AG09309 (cell line): ENCODE measurements around the gene TTC16.

Experiments used
- DNase-seq: peaks from one replicate; pipeline ENCODE4 v3.0.0-alpha.2; 2010; ENCODE audit warnings: low read depth
- H3K4me3 ChIP-seq: 2 replicates; pipeline ENCODE4 v1.5.1; 2011; ENCODE audit warnings: mild to moderate bottlenecking, low read depth, low read length, moderate library complexity; ENCODE audit not compliant: control insufficient read depth
- CTCF ChIP-seq: IDR thresholded peaks from 2 replicates; pipeline ENCODE4 v1.5.1; 2011; ENCODE audit warnings: mild to moderate bottlenecking, low read depth, low read length, inconsistent platforms; ENCODE audit not compliant: insufficient read depth, control insufficient read depth; ENCODE audit errors: missing control alignments

The TTC16 gene

GRCh38 chr9:127758843-127759242 is 43.0 kb downstream of the TTC16 start:
- H3K4me3 ChIP-seq: no peak overlapping the region
- TF ChIP-seq CTCF: no peak
- no peak for DNase-seq

GRCh38 chr9:127761061-127761460 is 45.2 kb downstream of the TTC16 start:
- H3K4me3 ChIP-seq: no peak overlapping the region
- DNase-seq: no peak

GRCh38 chr9:127761491-127761956 is 45.6 kb downstream of the TTC16 start:
- H3K4me3 ChIP-seq: no peak overlapping the region
- TF ChIP-seq CTCF: no peak
- no peak for DNase-seq

More at GRCh38 chr9:127761061-127761460, 45.2 kb downstream of the TTC16 start:
- TF ChIP-seq CTCF: no peak

- TF ChIP-seq CTCF: no peak
- H3K4me3 ChIP-seq: no peak overlapping the region
- no peak for DNase-seq
These were observed 46.3 kb downstream of the TTC16 start for GRCh38 chr9:127762111-127762676.

- peak; percentile 18 for TF ChIP-seq CTCF
- no peak for DNase-seq
- H3K4me3 ChIP-seq: no peak overlapping the region
These were observed 48.1 kb downstream of the TTC16 start for GRCh38 chr9:127763918-127764384.

- no peak overlapping the region for H3K4me3 ChIP-seq
- DNase-seq: no peak
- TF ChIP-seq CTCF: no peak
These were observed 49.5 kb downstream of the TTC16 start for GRCh38 chr9:127765418-127765817.
